ELR (cell line): Measurements from ENCODE around the gene TP73.

Experiments used
- DNase-seq: peaks from one replicate; pipeline ENCODE4 v3.0.0-alpha.2; 2015; ENCODE audit warnings: low read depth

The TP73 gene

DNA sequence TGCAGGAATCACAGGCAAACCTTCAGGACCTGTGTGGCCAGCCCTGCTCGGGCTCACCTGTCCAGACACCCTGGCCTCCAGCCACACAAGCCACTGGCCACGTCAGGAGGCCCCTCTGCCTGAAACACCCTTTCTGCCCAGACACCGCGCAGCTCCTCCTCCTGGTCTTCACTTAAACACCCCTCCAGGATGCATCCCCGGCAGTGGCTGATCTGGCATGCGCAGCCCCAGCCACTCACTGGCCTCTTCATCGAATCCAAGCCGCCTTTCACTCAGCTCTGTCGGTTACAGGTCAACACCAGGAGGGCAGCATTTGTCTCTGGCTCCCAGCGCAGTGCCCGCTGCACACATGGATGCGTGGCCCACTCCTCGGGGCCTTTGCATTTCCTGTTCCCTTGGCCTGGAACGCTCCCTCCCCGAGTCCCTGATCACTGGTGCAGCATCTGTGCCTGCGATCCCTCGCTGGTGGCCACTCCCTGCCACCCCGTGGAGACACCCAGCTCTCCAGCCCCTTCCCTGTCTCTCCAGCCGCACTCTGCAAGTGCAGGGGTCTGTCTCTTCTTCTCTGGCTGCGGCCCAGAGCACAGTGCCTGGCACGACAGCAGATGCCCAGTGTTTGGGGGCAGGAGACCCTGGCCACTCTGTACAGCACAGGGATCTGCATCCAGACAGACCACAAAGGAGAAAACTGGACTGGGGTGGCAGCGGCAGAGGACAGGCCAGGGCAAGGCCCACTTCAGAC, 18.1 kb upstream of the TP73 start:
- no peak for DNase-seq

DNA sequence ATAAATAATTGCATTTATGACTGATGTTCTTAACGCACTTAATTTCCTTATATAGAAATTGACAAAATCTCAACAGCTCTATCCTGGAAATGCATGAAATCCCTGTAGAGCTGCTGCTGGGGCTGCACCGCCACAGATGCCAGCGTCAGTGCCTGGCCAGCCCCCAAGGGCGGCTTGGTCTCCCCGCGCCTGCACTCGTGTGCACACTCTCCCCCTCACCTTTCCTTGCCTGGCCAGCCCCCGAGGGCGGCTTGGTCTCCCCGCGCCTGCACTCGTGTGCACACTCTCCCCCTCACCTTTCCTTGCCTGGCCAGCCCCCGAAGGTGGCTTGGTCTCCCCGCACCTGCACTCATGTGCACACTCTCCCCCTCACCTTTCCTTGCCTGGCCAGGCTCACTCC, 16.2 kb upstream of the TP73 start:
- DNase-seq, result no peak

DNA sequence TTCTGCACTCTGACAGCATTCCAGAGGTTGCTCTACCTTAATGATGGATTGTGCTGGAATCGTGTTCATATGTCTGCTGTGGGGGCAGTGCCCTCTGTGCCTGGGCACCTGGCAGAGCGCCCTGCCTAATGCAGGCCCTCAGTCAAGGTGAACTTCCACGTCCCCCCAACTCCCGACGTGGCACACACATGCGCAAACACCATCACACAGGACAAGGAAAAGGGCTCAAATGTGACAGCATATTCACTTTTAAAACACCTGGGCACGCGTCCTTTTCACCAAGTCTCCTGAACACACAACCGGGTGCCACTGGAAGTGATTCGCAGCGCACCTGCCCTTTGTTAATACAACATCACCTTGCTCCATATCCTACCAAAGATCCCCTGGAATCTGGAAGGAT, 15.8 kb upstream of the TP73 start:
- DNase-seq, result no peak

DNA sequence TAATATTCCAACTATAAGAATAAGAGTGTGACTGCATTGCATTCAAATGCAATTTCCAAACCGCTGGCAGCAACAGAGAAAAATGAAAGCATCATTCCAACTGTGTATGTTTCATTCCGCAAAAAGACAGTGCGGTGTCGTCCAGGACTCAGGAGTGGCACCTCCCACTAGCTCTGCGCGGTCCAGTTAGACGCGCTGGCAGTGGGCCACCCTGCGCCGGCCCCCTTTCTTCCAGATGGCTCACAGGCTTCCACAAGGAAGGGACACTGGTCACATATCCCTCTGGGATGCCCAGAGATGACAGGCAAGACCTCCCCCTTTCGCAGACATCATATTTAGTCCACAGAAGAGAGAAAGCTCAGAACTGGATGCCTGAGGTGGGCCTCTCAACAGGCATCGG, 14.3 kb upstream of the TP73 start:
- no peak for DNase-seq

DNA sequence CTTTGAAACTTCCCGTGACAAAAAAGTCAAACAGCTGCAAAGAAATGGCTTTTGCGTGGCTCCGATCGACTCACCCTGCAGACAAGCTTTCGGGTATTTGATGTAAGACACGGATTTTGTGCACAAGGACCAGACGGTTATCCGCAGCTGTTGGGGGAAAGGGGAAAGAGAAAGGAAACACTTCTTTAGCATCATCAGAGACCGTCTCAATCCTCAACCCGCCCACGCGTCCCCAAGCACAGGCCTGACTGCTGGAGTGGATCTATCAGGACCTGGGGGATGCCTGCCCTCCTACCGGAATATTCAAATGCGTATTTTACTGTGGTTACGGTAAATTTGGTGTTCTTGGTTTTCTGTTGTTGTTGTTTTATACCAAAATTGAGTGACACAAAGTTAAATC, 13.6 kb upstream of the TP73 start:
- no peak for DNase-seq

DNA sequence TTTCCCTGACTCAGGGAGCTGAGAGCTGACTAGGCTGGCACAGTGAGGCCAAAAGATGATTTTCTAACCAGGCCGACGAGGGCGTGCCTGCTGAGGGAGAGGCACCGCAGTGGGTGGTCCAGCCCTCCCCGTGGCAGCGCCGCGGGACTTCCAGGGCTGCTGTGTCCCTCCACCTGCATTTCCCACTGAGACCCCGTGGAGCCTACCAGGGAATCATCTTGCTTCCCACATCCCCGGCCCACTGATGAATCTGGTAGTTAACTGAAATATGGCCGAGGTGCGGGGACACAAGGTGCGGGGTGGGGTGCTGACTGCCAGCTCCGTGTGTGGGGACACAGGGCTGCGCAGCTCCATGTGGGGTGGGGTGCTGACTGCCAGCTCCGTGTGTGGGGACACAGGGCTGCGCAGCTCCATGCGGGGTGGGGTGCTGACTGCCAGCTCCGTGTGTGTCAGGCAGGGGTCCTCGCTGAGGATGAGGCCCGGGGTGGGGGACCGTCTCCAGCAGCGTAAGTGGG, 12.9 kb upstream of the TP73 start:
- no peak for DNase-seq

DNA sequence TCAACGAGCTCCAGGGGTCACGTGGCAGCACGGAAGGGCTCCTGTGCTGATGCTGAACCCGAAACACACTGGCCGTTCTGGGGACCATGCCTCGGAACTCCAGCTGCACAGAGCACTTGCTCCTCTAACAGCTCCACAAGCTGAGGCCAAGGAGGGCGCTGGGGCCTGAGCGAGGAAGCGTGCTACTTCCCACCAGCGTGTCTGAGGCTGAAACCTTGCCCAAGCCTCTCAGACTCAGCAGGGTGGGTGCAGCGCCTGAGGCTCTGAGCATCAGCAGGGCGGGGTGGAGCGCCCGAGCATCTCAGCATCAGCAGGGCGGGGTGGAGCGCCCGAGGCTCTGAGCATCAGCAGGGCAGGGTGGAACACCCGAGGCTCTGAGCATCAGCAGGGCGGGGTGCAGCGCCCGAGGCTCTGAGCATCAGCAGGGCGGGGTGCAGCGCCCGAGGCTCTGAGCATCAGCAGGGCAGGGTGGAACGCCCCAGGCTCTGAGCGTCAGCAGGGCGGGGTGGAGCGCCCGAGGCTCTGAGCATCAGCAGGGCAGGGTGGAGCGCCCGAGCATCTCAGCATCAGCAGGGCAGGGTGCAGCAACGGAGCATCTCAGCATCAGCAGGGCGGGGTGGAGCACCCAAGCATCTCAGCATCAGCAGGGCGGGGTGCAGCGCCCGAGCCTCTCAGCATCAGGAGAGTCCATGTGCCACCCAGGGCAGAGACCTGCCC, 12.0 kb upstream of the TP73 start:
- no peak for DNase-seq

DNA sequence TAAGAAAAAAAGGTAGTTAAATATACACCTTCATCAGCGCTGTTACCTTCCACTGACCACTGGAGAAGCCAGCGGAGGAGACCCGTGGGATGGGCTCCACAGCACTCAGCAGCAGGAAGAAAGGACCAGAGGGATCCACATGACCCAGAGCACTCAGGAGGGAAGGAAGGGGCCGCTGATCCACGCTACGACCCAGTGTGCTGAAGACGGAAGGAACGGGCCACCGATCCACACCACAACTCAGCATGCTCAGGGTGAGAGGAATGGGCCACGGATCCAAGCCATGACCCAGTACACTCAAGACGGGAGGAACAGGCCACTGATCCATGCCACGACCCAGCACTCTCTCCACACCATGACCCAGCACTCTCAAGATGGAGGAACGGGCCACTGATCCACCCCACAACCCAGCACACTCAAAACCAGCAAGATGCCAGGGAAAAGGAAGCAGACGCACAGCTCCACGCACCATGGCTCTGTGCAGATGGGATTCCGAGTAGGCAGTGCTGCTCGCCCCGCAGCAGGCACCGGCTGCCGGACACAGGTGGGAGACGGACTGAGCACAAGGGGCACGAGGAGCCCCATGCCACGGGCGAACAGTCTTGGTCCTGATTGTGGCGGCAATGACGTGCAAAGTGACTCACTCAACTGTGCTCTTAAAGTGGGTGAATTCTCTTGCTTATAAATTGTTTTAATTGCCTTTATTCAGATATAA, 11.1 kb upstream of the TP73 start:
- DNase-seq, result no peak

DNA sequence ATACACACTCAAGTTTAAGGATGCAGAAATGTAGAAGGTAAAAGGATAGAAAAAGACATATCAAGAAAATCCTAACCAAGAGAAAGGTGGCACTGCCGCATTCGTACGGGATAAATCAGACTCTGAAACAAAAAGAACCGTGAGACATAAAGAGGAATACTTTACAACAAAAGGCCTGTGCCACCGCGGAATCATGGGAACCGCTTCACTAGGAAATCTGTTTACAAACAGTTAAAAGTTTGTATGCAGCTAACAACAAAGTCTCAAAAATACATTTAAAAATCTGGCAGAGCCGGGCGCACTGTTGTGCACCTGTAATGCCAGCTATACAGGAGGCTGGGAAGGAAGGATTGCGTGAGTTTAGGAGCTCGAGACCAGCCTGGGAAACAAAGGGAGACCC, 10.5 kb upstream of the TP73 start:
- DNase-seq, result no peak

DNA sequence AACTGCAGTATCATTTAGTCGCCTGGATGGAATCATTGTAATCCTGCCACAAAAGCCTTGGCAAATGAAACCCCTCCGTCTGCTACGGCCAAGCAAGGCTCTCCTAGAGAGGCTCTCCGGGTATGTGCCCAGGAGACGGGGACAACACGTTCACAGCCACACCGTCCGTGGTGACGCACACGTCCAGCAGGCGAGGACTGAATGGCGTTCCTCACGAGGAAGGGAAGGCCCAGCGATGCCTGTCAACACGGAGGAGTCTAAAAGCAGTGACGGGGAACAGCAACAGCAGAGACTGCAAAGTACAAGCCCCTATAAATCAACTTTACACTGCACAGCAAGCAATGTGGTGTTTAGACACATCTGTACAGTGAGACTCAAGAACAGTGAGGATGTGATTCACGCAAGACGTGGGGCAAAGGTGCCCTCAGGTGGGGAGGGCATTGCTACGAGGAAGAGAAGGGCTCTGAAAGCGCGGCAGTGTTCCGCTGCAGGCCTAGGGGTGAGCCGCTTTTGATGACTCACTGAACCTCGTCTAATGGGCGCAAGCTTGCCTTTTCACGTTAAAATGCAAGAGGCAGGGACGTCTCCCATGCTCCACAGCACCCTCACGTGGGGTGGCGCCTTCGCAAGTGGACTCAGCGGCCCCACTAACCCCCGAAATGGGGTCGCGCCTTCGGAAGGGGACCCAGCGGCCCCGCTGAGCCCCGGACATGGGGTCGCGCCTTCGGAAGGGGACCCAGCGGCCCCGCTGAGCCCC, 9.2 kb upstream of the TP73 start:
- DNase-seq, result no peak

DNA sequence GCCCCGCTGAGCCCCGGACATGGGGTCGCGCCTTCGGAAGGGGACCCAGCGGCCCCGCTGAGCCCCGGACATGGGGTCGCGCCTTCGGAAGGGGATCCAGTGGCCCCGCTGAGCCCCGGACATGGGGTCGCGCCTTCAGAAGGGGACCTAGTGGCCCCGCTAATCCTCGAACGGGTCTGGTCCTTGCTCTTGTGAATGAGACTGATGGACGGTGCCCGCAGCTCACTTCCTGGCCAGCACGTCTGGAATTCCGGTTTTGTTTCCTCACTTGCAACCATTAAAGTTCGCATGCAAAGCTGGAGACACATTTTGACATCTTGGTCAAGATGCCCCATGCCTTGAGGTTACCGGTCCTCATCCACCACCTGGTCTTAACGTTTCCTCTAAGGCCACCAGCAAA, 8.0 kb upstream of the TP73 start:
- no peak for DNase-seq

DNA sequence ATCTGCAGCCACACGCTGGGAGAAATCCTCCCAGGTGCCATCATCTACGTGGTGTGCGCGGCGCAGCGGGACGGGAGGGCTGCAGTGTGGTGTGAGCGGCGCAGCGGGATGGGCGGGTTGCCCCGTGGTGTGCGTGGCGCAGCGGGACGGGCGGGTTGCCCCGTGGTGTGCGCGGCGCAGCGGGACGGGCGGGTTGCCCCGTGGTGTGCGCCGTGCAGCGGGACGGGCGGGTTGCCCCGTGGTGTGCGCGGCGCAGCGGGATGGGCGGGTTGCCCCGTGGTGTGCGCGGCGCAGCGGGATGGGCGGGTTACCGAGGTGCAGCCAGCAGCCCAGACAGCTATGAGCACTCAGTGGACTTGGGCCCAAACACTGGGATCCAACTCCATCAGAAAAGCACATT, 7.1 kb upstream of the TP73 start:
- no peak for DNase-seq

DNA sequence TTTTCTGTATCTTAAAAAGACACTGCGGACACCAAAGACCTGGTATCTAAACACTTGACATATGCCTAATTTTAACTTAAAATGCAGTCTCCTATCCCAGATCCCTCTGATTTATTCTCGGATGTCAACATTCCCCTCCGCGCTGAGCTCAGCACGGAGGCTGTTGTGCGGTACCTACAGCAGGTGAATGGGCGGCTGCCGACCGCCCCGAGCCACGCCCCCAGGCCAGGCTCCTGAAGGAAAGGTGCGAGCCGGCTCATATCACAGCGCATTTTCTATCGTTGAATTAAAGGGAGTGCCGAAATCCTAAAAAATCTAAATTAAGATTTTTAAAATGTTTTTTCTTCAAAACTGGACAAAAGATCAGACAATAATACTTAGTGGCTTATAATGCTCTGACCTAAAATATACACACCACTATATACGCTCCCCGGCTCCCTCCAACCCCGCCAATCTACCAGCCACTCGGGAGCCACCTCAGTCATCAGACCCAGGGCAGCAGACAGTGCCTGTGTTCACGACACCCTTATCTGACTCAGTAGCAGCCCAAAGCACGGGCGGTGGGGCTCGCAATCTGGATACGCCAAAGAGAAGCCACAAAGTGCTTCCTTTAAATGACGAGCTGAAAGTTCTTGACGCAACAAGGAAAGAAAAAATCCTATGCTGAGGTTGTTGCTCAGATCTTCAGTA, 6.5 kb upstream of the TP73 start:
- DNase-seq, result no peak

DNA sequence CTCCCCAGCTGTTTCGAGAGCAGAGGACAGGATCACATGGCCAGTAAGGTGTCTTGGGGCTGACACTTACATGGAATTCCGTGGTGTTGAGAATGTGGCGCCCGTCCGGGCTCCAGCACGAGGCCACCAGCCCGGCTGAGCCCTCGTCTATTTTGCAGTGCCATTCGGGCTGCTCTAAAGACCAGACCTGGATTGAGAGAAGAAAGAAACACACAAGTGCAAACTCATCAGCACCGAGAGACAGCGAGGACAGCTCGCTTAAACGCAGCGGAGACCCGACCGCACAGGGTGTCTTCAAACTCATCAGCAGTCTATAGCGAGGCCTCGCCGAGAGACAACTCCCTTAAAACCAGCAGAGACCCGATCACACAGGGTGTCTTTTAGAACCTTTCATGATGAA, 5.7 kb upstream of the TP73 start:
- DNase-seq, result no peak

DNA sequence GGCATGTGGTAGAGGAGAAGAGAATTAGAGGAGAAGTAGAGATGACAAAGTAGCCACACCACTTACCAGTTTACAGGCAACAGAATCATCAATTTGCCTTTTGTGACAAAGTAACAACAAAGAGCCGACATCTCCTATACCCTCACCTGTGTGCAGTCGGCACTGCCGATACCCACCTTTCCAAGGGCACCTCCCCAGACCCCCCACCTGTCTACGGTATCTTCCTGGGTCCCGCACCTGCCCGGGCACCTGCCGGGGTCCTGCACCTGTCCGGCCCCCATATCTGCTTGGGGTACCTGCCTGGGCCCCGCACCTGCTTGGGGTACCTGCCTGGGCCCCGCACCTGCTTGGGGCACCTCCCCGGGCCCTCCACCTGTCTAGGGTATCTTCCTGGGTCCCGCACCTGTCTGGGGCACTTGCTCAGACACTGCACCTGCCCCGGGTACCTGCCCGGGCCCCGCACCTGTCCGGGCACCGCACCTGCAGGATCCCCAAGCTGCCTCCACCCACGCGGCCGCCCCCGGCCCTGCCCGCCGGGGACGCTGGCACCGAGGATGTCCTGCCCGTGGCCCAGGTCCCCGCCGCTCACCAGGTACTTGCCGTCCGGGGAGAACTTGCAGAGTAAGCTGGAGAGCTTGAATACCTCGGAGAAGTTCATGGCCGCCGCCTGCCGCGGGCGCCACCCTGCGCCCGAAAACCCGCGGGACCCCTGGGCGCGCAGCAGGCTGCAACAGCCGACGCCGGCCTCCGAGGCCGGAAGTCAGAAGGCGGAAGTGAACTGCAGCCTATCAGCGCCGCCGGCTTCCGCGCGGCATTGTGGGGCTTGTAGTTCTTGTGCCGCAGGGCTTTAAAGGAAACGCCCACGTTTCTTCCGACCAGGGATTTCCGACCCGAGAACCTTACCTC, 2.7 kb upstream of the TP73 start, which contains the start of gene WRAP73:
Gene WRAP73 (minus strand): TSS at position 762 of the 906 bp plus-strand sequence. CDS start 104 bp downstream, at position 658.
- DNase-seq, result peak; percentile 90

DNA sequence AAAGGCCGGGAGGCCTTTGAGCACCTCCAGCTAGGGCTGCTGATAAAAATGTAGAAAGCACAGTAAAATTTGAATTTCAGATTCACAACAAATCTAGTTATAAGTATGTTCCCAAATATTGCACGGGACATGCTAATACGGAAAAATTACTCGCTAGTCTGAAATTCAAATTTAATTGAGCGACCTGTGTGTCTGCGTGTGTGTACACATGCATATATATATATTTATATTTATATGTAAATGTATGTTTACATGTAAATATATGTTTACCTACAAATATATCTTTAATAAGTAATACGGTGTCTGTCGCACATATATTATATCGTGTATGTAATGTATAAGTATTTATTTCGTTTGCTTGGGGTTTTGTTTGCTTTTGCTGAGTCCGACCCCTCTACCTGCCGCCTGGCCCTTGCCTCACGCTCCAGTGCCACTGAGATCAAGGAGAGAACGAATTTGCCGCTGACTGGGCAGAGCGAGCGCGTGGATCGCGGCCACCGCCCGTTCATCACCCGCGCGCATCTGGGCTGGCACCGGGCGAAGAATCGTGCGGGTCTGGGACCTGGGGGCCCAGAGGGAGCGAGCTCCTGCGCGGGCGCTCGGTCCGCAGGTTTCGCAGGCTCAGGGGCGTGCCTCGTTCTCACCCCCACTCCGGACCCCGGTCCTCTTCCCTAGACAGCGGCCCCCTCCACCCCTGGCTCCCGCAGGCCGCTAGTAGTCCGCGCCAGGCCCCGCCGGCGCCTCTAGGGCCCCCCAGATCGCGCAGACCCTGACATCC, 1.9 kb upstream of the TP73 start:
- no peak for DNase-seq

DNA sequence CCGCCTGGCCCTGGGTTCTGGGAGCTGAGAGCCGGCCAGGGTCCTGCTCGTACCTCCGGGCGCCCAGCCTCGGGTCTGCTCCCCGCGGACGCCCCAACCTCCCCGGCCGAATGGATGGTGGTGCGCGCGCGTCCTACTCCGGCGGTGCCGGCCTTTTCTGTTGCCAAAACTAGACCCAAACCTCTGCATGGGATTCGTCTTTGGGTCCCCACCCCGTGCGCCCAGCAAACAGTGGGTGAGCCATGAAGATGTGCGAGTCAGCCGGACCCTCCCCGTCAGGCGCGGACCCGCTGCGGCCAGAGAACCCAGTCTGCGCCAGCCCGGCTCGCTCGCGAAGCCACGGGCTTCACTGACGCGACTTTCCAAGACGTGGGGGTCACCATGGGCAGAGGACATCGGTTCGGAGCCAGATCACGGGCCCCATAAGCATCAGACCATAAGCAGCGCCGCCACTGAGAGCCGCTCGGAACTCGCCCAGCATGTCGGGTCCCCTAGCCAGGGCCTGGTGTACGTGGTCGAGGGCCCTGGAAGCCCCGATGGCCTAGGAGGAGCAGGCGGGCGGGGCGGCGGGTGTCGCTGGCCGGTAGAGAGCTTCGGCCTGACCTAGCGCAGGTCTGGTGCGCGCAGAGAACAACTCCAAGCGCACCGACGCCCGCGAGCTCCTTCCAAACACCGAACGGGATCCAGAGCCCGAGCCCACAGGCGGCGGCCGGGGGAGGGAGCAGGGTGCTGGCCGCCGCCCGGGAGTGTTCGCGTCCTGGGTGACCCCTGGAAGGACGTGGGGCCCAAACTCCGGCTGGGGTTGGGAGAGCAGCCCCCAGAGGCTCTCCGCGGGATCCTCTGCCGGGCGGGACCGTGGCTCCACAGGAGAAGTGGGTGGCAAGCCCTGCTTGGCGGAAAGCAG, 1.0 kb upstream of the TP73 start:
- DNase-seq, result no peak

DNA sequence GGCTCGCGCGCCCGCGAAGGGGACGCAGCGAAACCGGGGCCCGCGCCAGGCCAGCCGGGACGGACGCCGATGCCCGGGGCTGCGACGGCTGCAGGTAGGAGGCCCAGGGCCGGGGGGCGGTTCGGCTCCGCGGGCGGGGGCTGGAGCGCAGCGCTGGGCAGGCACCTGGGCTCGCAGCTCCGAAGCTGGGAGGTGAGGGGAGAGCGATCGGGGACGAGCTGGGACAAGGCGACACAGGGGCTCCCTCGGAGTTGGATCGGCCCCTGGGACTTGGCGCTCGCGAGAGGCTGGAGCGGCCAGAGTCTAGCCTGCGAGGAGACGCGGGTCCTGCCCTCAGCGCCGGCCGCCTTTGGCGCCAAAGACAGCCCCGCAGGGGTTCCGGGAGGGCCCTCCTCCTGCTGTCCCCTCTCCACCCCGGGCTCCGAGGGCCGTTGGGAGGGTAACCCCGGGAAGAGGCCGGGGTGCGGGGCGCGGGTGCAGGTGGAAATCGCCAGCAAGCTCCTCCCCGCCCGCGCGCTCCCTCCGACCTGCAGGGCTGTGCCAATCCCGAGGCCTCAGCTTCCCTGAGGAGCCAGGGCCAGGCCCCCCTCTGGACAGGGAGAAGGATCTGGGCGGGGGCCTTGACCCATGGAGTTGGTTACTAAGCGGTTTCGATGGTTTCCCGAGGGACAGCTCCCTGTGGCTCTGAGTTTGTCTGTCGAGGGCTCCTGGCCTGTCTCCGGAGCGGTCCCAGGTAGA, 401 bp downstream of the TP73 start:
- no peak for DNase-seq
